IMR-90 (cell line): ENCODE results near the gene PLA2G4E. TPM values are rescaled to one million over a fixed set of nuclear protein-coding genes. Genes with fewer than 3 reads are reported as not detected.

ENCODE experiments used
- ATAC-seq: fragments of 200-7000 bp; cut with Tn5 transposase; 2 replicates; pipeline ENCODE4 v1.9.1; 2020; ENCODE audit warnings: low read depth, mild to moderate bottlenecking, moderate library complexity
- BruUV-seq: library from RNA; stranded (reverse); fragments of 400-500 nt; replicated peaks from 2 replicates; lab custom pipeline; 2021; lab: Mats Ljungman, UMichigan
- CTCF ChIA-PET: fragments of 300-600 bp; formaldehyde crosslinking; extraction: SDS; loops from one replicate; lab custom pipeline; 2021; ENCODE audit warnings: antibody characterized with exemption; lab: Yijun Ruan, JAX
- POLR2A ChIA-PET: fragments of 300-600 bp; sonication (Branson Sonifier 250); formaldehyde crosslinking; loops from one replicate; lab custom pipeline; 2022; ENCODE audit warnings: antibody characterized with exemption; ENCODE audit not compliant: unreplicated experiment; lab: Charles Lee
- DNase-seq: peaks from one replicate; pipeline ENCODE4 v3.0.0; 2013
- H2AFZ ChIP-seq: replicated peaks from 2 replicates; pipeline ENCODE3; 2013; ENCODE audit warnings: low read length, mild to moderate bottlenecking; ENCODE audit not compliant: poor library complexity
- H2AK5ac ChIP-seq: 2 replicates; pipeline ENCODE4 v1.6.1; 2013; ENCODE audit warnings: low read depth, low read length, inconsistent platforms
- H2AK9ac ChIP-seq: replicated peaks from 2 replicates; pipeline ENCODE3; 2013; ENCODE audit warnings: mild to moderate bottlenecking, low read depth, low read length, moderate library complexity; ENCODE audit not compliant: poor library complexity
- H2BK120ac ChIP-seq: 2 replicates; pipeline ENCODE4 v1.6.1; 2013; ENCODE audit warnings: low read depth, low read length, inconsistent platforms
- H2BK15ac ChIP-seq: 3 replicates; pipeline ENCODE4 v1.6.1; 2013; ENCODE audit warnings: low read depth, low read length, inconsistent platforms
- H2BK20ac ChIP-seq: 2 replicates; pipeline ENCODE4 v1.6.1; 2013; ENCODE audit warnings: low read depth, mild to moderate bottlenecking, inconsistent platforms, low read length, moderate library complexity
- H2BK5ac ChIP-seq: 2 replicates; pipeline ENCODE4 v1.6.1; 2013; ENCODE audit warnings: mild to moderate bottlenecking, low read depth, low read length, inconsistent platforms; ENCODE audit not compliant: poor library complexity, severe bottlenecking
- H3K14ac ChIP-seq: replicated peaks from 2 replicates; pipeline ENCODE4 v1.6.1; 2013; ENCODE audit warnings: low read depth, low read length, inconsistent platforms
- H3K18ac ChIP-seq: 2 replicates; pipeline ENCODE4 v1.6.1; 2013; ENCODE audit warnings: low read depth, low read length, control low read depth
- H3K23ac ChIP-seq: 2 replicates; pipeline ENCODE4 v1.6.1; 2013; ENCODE audit warnings: low read depth, low read length, inconsistent platforms
- H3K27ac ChIP-seq: 2 replicates; pipeline ENCODE4 v1.5.1; 2013; ENCODE audit warnings: mild to moderate bottlenecking, control low read depth, low read length; ENCODE audit not compliant: insufficient read depth
- H3K27me3 ChIP-seq: 2 replicates; pipeline ENCODE4 v1.6.1; 2013; ENCODE audit warnings: low read length; ENCODE audit not compliant: control insufficient read depth, insufficient read depth
- H3K36me3 ChIP-seq: 2 replicates; pipeline ENCODE4 v1.6.1; 2013; ENCODE audit warnings: low read length, mixed read lengths; ENCODE audit not compliant: control insufficient read depth, insufficient read depth
- H3K4ac ChIP-seq: 2 replicates; pipeline ENCODE4 v1.6.1; 2013; ENCODE audit warnings: low read depth, low read length, inconsistent platforms
- H3K4me1 ChIP-seq: 2 replicates; pipeline ENCODE4 v1.6.1; 2013; ENCODE audit warnings: low read length, mixed read lengths; ENCODE audit not compliant: control insufficient read depth, insufficient read depth
- H3K4me2 ChIP-seq: 2 replicates; pipeline ENCODE4 v1.6.1; 2013; ENCODE audit warnings: low read depth, mild to moderate bottlenecking, control low read depth, low read length, moderate library complexity
- H3K4me3 ChIP-seq: 2 replicates; pipeline ENCODE4 v1.5.1; 2013; ENCODE audit warnings: low read depth, mild to moderate bottlenecking, control low read depth, low read length, moderate library complexity; ENCODE audit not compliant: insufficient read depth
- H3K56ac ChIP-seq: 2 replicates; pipeline ENCODE4 v1.6.1; 2013; ENCODE audit warnings: low read length, inconsistent platforms; ENCODE audit not compliant: insufficient read depth; ENCODE audit errors: extremely low read depth
- H3K79me1 ChIP-seq, 2 experiments: 2 replicates each; pipeline ENCODE4 v1.6.1; 2013; ENCODE audit warnings: low read length in 2 of 2, inconsistent platforms in 1 of 2, low read depth in 1 of 2
- H3K9ac ChIP-seq: 2 replicates; pipeline ENCODE4 v1.6.1; 2013; ENCODE audit warnings: low read depth, low read length, control low read depth
- H3K9me1 ChIP-seq: 2 replicates; pipeline ENCODE4 v1.6.1; 2013; ENCODE audit warnings: low read length, inconsistent platforms; ENCODE audit not compliant: insufficient read depth
- H3K9me3 ChIP-seq: 2 replicates; pipeline ENCODE4 v1.6.1; 2013; ENCODE audit warnings: low read length; ENCODE audit not compliant: control insufficient read depth, insufficient read depth
- H4K20me1 ChIP-seq: 2 replicates; pipeline ENCODE4 v1.6.1; 2013; ENCODE audit warnings: low read length, inconsistent platforms; ENCODE audit not compliant: insufficient read depth
- H4K5ac ChIP-seq: 2 replicates; pipeline ENCODE4 v1.6.1; 2013; ENCODE audit warnings: mild to moderate bottlenecking, low read depth, low read length, control low read depth
- H4K8ac ChIP-seq, 2 experiments: 2 replicates each; pipeline ENCODE4 v1.6.1; 2013; ENCODE audit warnings: low read depth in 2 of 2, low read length in 2 of 2, control low read depth in 1 of 2, inconsistent platforms in 1 of 2
- H4K91ac ChIP-seq: 2 replicates; pipeline ENCODE4 v1.6.1; 2013; ENCODE audit warnings: low read depth, low read length, inconsistent platforms; ENCODE audit not compliant: insufficient read depth
- BHLHE40 ChIP-seq: fragments of 150-350 bp; IDR thresholded peaks from 2 replicates; pipeline ENCODE4 v1.6.1; 2016; ENCODE audit warnings: mild to moderate bottlenecking, low read depth, low read length
- CEBPB ChIP-seq: IDR thresholded peaks from 2 replicates; pipeline ENCODE4 v1.6.1; 2012; ENCODE audit warnings: low read depth, low read length, improper control_type of control experiment
- CHD1 ChIP-seq: IDR thresholded peaks from 2 replicates; pipeline ENCODE4 v1.6.1; 2012; ENCODE audit warnings: low read depth, low read length, improper control_type of control experiment
- FOS ChIP-seq: fragments of 150-350 bp; IDR thresholded peaks from 2 replicates; pipeline ENCODE4 v1.6.1; 2016; ENCODE audit warnings: low read depth, low read length
- MAFK ChIP-seq: IDR thresholded peaks from 2 replicates; pipeline ENCODE4 v1.6.1; 2012; ENCODE audit warnings: low read depth, low read length, improper control_type of control experiment
- MAZ ChIP-seq: IDR thresholded peaks from 2 replicates; pipeline ENCODE4 v1.6.1; 2012; ENCODE audit warnings: low read depth, mild to moderate bottlenecking, low read length, improper control_type of control experiment, moderate library complexity, borderline replicate concordance
- MXI1 ChIP-seq: IDR thresholded peaks from 2 replicates; pipeline ENCODE4 v1.6.1; 2012; ENCODE audit warnings: low read depth, mild to moderate bottlenecking, low read length, moderate library complexity, borderline replicate concordance
- NFE2L2 ChIP-seq: fragments of 150-350 bp; IDR thresholded peaks from 2 replicates; pipeline ENCODE4 v1.6.1; 2016; ENCODE audit warnings: low read depth, mild to moderate bottlenecking, low read length
- POLR2A ChIP-seq: IDR thresholded peaks from 2 replicates; pipeline ENCODE4 v1.6.1; 2012; ENCODE audit warnings: mild to moderate bottlenecking, low read depth, low read length
- RAD21 ChIP-seq: IDR thresholded peaks from 2 replicates; pipeline ENCODE4 v1.6.1; 2012; ENCODE audit warnings: low read length, improper control_type of control experiment
- RCOR1 ChIP-seq: IDR thresholded peaks from 2 replicates; pipeline ENCODE4 v1.6.1; 2012; ENCODE audit warnings: mild to moderate bottlenecking, low read length, improper control_type of control experiment; ENCODE audit not compliant: insufficient replicate concordance
- RFX5 ChIP-seq: IDR thresholded peaks from 2 replicates; pipeline ENCODE4 v1.8.0; 2012; ENCODE audit warnings: low read depth, mild to moderate bottlenecking, low read length, moderate library complexity
- SMC3 ChIP-seq: fragments of 150-350 bp; IDR thresholded peaks from 2 replicates; pipeline ENCODE4 v1.6.1; 2016; ENCODE audit warnings: low read depth, mild to moderate bottlenecking, antibody characterized with exemption, low read length, moderate library complexity
- WGBS, 2 experiments: methylation state at CpG; one replicate each; pipeline versions ENCODE4 v1.1.5 to v1.1.7; 2013; ENCODE audit warnings: missing lambda C conversion rate in 2 of 2; ENCODE audit not compliant: insufficient read length in 1 of 2; ENCODE audit errors: extremely low coverage in 2 of 2; 5-methylcytosine and 5-hydroxymethylcytosine counted together
- dilution Hi-C: fragments of 300-500 bp; cut with HindIII; formaldehyde crosslinking; loops from one replicate; pipeline ENCODE4 v1.14.3; 2018; ENCODE audit warnings: low sequenced_read_pairs; ENCODE audit not compliant: unreplicated experiment
- in situ Hi-C: fragments of 300-500 bp; cut with MboI; formaldehyde crosslinking; loops from 3 replicates; pipeline ENCODE4 v1.14.3; 2019; ENCODE audit warnings: low sequenced_read_pairs, inconsistent platforms, mixed read lengths
- intact Hi-C: fragments of 100-400 bp; cut with micrococcal nuclease; formaldehyde crosslinking; loops from 2 replicates; pipeline ENCODE4 v1.10.0; 2022
- polyA plus RNA-seq, 3 experiments: library from polyadenylated mRNA; depleted of rRNA; stranded (reverse); fragments of >200 nt; gene quantifications; 2 replicates each; pipeline ENCODE4 v1.2.3, GENCODE V29; 2012; ENCODE audit warnings: low replicate concordance in 1 of 3
- total RNA-seq: library from RNA; depleted of rRNA; stranded (reverse); fragments of >200 nt; gene quantifications from 2 replicates; pipeline ENCODE4 v1.2.3, GENCODE V29; 2012
- TF ChIP-seq, protein P1 (sequence below): fragments of 150-350 bp; IDR thresholded peaks from 2 replicates; pipeline ENCODE4 v1.6.1; 2016; ENCODE audit warnings: low read depth, mild to moderate bottlenecking, low read length, moderate library complexity, borderline replicate concordance
- TF ChIP-seq, protein P2 (sequence below): fragments of 150-350 bp; IDR thresholded peaks from 2 replicates; pipeline ENCODE4 v1.6.1; 2017; ENCODE audit warnings: mild to moderate bottlenecking, antibody characterized with exemption, low read length, low read depth
- TF ChIP-seq, protein P3 (sequence below): conservative IDR thresholded peaks from 2 replicates; pipeline ENCODE4 v1.5.1; 2012; ENCODE audit warnings: mild to moderate bottlenecking, low read depth, low read length, improper control_type of control experiment

The PLA2G4E gene
- total and polyA plus RNA-seq, 2 of the 4 experiments (the other 2 are of a cell fraction), result not detected

DNA sequence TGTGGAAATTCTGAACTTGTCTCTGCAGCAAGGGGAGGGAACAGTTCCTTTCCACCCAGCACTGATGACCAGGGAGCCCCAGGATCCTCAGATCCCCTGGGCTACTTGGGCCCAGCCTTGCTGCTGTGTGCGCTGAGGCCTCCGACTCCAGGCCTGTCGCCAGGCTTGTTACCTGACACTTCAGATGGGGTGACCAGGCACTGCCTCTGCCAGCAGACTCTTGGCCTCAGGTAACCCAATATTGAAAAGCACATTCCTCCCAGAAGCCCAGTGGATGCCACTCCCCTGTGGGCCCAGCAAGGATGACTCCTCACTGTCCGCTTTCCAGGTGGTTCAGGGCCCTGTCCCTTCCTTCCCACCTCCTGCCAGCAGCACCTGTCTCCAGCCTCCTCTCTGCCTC, 3.5 kb upstream of the PLA2G4E start:
- dilution Hi-C loops, result no loop called here

More for the DNA sequence above, 3.5 kb upstream of the PLA2G4E start:
- peaks cover 4% of the 10 kb centered on the region; the same call in 1 of the 2 replicates for H3K9me3 ChIP-seq
- no peak overlapping the region for H3K23ac ChIP-seq
- no peak overlapping the region for H2BK15ac ChIP-seq
- no peak overlapping the region for H4K8ac ChIP-seq
- peaks cover 39% of the 10 kb centered on the region for H3K27me3 ChIP-seq
- no peak overlapping the region for H3K4me3 ChIP-seq
- no peak overlapping the region for H2BK120ac ChIP-seq
- H4K91ac ChIP-seq, result no peak overlapping the region
- WGBS, 2 experiments, result no CpG with 5 or more reads among the region's 4 CpGs
- no peak overlapping the region for H2AK9ac ChIP-seq
- ChIA-PET CTCF (no interaction called here), POLR2A (no interaction called here)
- no peak overlapping the region for H3K9ac ChIP-seq
- no peak overlapping the region for H3K56ac ChIP-seq
- H2BK20ac ChIP-seq, result no peak overlapping the region
- intact Hi-C loops (no loop called here), in situ Hi-C loops (no loop called here)
- H4K20me1 ChIP-seq, result no peaks in the 10 kb centered on the region
- ATAC-seq (no peak), DNase-seq (no peak)
- TF ChIP-seq FOS (no peak), RAD21 (no peak), RCOR1 (no peak), NFE2L2 (no peak), CHD1 (no peak), MAZ (no peak), CEBPB (no peak), MAFK (no peak), POLR2A (no peak), RFX5 (no peak), BHLHE40 (no peak), MXI1 (no peak), SMC3 (no peak)
- TF ChIP-seq, protein P1, sequence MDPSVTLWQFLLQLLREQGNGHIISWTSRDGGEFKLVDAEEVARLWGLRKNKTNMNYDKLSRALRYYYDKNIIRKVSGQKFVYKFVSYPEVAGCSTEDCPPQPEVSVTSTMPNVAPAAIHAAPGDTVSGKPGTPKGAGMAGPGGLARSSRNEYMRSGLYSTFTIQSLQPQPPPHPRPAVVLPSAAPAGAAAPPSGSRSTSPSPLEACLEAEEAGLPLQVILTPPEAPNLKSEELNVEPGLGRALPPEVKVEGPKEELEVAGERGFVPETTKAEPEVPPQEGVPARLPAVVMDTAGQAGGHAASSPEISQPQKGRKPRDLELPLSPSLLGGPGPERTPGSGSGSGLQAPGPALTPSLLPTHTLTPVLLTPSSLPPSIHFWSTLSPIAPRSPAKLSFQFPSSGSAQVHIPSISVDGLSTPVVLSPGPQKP, result no peak
- TF ChIP-seq, protein P2, sequence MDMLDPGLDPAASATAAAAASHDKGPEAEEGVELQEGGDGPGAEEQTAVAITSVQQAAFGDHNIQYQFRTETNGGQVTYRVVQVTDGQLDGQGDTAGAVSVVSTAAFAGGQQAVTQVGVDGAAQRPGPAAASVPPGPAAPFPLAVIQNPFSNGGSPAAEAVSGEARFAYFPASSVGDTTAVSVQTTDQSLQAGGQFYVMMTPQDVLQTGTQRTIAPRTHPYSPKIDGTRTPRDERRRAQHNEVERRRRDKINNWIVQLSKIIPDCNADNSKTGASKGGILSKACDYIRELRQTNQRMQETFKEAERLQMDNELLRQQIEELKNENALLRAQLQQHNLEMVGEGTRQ, result no peak
- TF ChIP-seq, protein P3, sequence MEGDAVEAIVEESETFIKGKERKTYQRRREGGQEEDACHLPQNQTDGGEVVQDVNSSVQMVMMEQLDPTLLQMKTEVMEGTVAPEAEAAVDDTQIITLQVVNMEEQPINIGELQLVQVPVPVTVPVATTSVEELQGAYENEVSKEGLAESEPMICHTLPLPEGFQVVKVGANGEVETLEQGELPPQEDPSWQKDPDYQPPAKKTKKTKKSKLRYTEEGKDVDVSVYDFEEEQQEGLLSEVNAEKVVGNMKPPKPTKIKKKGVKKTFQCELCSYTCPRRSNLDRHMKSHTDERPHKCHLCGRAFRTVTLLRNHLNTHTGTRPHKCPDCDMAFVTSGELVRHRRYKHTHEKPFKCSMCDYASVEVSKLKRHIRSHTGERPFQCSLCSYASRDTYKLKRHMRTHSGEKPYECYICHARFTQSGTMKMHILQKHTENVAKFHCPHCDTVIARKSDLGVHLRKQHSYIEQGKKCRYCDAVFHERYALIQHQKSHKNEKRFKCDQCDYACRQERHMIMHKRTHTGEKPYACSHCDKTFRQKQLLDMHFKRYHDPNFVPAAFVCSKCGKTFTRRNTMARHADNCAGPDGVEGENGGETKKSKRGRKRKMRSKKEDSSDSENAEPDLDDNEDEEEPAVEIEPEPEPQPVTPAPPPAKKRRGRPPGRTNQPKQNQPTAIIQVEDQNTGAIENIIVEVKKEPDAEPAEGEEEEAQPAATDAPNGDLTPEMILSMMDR, result no peak
- no peak overlapping the region for H3K4me2 ChIP-seq
- no TSS peak for BruUV-seq
- no peak overlapping the region for H3K14ac ChIP-seq
- no peak overlapping the region for H3K27ac ChIP-seq
- no peak overlapping the region for H4K5ac ChIP-seq
- no peak overlapping the region for H3K4ac ChIP-seq
- no peak overlapping the region for H2BK5ac ChIP-seq
- no peak overlapping the region for H3K18ac ChIP-seq
- H3K36me3 ChIP-seq, result no peaks in the 10 kb centered on the region
- no peak overlapping the region for H2AK5ac ChIP-seq
- H3K4me1 ChIP-seq, result no peaks in the 10 kb centered on the region
- peak overlapping the region; percentile 0 for H2AFZ ChIP-seq
- H3K9me1 ChIP-seq, result no peaks in the 10 kb centered on the region
- no peaks in the 10 kb centered on the region for H3K79me1 ChIP-seq
